Pancreas (tissue), 10 donors: ENCODE measurements around the gene SLFN5. TPM values are rescaled to one million over a fixed set of nuclear protein-coding genes. Genes with fewer than 3 reads are reported as not detected.
A peak's percentile ranks its signal among the peaks of the same experiment; 100 is the strongest.

ENCODE experiments used
- ATAC-seq, 4 donors: fragments of 200-7000 bp; cut with Tn5 transposase; one replicate each; pipeline versions ENCODE4 v1.8.0 to v1.9.1; 2020; ENCODE audit warnings: mild to moderate bottlenecking in 4 of 4, moderate library complexity in 4 of 4
- DNase-seq, 6 donors: peaks; one replicate each; pipeline ENCODE4 v3.0.0-alpha.2; 2020
- FAIRE-seq: peaks from 2 replicates; lab custom pipeline; 2012; peaks lifted over from hg19 to GRCh38; lab: Jason Lieb, UNC
- H3K27ac ChIP-seq, 4 donors: fragments of 200-600 bp; sonication (generic); 1 replicate in 3 of 4; 2 replicates in 1 of 4; pipeline versions ENCODE4 v1.5.0 to v1.8.0; 2020
- H3K27me3 ChIP-seq, 4 donors: fragments of 200-600 bp; one replicate each; pipeline ENCODE4 v1.8.0; 2021
- H3K36me3 ChIP-seq, 3 donors: fragments of 200-600 bp; sonication (generic) in 1 of 3; one replicate each; pipeline versions ENCODE4 v1.5.0 to v1.8.0; 2020 to 2021
- H3K4me1 ChIP-seq, 3 donors: fragments of 200-600 bp; one replicate each; pipeline ENCODE4 v1.8.0; 2021
- H3K4me3 ChIP-seq, 4 donors: fragments of 200-600 bp; sonication (generic) in 2 of 4; one replicate each; pipeline versions ENCODE4 v1.5.0 to v1.8.0; 2020 to 2021
- H3K9me3 ChIP-seq, 4 donors: fragments of 200-600 bp; one replicate each; pipeline ENCODE4 v1.8.0; 2021
- WGBS, 2 donors: extraction: QIAGEN DNeasy Blood & Tissue Kit; methylation state at CpG; one replicate each; pipeline ENCODE4 v1.1.7; 2013; 5-methylcytosine and 5-hydroxymethylcytosine counted together
- intact Hi-C, 3 donors: fragments of 100-400 bp; cut with DNase I; formaldehyde crosslinking; loops; one replicate each; pipeline versions ENCODE4 v1.11.1 to v1.14.2; 2022
- polyA plus RNA-seq, 2 donors: library from polyadenylated mRNA; stranded (reverse); fragments of 200-250 nt; gene quantifications; one replicate each; pipeline ENCODE4 v1.2.3, GENCODE V29; 2013
- total RNA-seq, 6 donors: library from RNA; stranded (reverse); fragmentation: NEBNext Ultra II Directional in 4 of 6; extraction: Animal tissue kit (Norgen Biotek cat#: 25700) in 4 of 6; gene quantifications; one replicate each; pipeline versions ENCODE4 v1.2.1 to v1.2.4, GENCODE V29; 2021 to 2023
- TF ChIP-seq, protein P1 (sequence below), 4 donors: fragments of 200-600 bp; sonication (generic) in 3 of 4; IDR thresholded peaks; one replicate each; pipeline versions ENCODE4 v1.5.0 to v1.8.0; 2021; ENCODE audit warnings: antibody characterized with exemption in 4 of 4
- donor health status: healthy with polysubstance abuse.
- donor health status: DM: no; HTN: no; CAD: no; lungs with moderate emphysema.
- donor health status: DM: no; HTN: no; CAD: no.
- donor health status: control.
- donor health status: control.
- donor health status: Bipolar disorder and iron deficiency.
- donor health status: DM: yes; HTN: yes; CAD: no.
- donor health status: DM: no; HTN: no; CAD: no.
- donor health status: DM: no; HTN: no; CAD: no.
- donor health status: DM: yes; HTN: yes; CAD: no.

The SLFN5 gene
- total and polyA plus RNA-seq, 8 donors: 1.9 to 18.8 (median 6.3) TPM

DNA sequence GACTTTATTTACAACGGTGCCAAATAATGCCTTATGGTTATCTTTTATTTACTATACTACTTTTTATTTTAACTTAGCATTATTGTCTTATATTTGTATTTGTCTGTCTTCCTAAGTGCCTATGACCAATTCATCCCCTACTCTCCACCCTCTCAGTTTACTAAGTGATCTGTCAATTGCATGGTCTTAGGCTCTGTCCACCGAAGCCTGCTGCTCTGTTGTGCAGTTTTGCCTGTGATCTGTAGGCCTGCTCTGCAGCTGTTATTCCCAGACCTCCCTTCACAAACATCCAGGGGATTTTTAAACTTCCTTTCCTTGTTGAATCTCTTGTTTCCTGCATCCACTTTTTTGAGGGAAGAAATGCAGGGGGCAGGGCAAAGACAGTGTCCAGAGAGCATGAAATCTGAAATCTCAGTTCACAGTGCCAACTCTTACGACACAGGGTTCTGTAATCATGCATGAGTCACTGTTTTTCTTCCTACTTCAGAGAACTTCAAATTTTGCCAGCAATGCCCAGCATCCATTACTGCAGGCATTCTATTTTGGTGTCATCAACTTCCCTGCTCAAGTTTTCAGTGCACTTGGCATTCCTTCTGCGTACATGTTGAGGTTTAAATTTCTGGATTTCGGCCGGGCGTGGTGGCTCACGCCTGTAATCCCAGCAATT, 11.4 kb downstream of the SLFN5 start:
- no peaks in the 10 kb centered on the region for H3K27me3 ChIP-seq
- TF ChIP-seq, protein P1, sequence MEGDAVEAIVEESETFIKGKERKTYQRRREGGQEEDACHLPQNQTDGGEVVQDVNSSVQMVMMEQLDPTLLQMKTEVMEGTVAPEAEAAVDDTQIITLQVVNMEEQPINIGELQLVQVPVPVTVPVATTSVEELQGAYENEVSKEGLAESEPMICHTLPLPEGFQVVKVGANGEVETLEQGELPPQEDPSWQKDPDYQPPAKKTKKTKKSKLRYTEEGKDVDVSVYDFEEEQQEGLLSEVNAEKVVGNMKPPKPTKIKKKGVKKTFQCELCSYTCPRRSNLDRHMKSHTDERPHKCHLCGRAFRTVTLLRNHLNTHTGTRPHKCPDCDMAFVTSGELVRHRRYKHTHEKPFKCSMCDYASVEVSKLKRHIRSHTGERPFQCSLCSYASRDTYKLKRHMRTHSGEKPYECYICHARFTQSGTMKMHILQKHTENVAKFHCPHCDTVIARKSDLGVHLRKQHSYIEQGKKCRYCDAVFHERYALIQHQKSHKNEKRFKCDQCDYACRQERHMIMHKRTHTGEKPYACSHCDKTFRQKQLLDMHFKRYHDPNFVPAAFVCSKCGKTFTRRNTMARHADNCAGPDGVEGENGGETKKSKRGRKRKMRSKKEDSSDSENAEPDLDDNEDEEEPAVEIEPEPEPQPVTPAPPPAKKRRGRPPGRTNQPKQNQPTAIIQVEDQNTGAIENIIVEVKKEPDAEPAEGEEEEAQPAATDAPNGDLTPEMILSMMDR (IDR thresholded peaks at IDR 0.05): no peak
- H3K36me3 ChIP-seq: no peaks in the 10 kb centered on the region
- no peaks in the 10 kb centered on the region for H3K9me3 ChIP-seq
- H3K27ac ChIP-seq: peak overlapping the region; percentile 8 to 69 (median 39)
- peak in 4 of 6 donors; percentile 18 to 80 (median 72) for DNase-seq
- peak; percentile 86 to 94 (median 90) for ATAC-seq
- H3K4me3 ChIP-seq: no peak overlapping the region
- intact Hi-C loops: no loop called here
- 56 to 57% methylated on average over 8 of the region's 8 CpGs for WGBS, 2 donors
- FAIRE-seq: peak; percentile 69
- peaks cover 12 to 38% (median 24%) of the 10 kb centered on the region in 3 donors for H3K4me1 ChIP-seq

DNA sequence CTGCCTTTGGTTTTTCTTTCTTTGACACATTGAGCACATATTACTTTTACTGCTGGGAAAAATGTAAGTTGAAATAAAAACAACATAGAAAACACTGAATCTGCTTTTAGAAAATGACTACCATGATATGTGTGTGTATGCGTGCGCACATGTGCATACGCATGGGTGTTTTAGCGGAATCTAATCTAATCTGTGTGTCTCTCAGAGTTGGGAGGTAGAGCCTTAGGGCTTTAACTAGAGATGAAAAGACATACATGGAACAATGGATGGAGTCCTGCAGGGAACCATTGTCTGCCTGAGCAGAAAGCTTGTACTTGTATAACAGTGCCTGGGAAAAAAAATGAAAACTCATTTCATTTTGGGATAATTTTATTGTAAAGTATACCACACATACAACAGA, 12.4 kb downstream of the SLFN5 start:
- 94 to 97% methylated on average over 4 of the region's 4 CpGs for WGBS, 2 donors
- DNase-seq (no peak), ATAC-seq (no peak), FAIRE-seq (no peak)
- H3K4me1 ChIP-seq: peaks cover 12 to 38% (median 24%) of the 10 kb centered on the region in 3 donors
- TF ChIP-seq, protein P1 (IDR thresholded peaks at IDR 0.05): no peak
- H3K27me3 ChIP-seq: no peaks in the 10 kb centered on the region
- no peaks in the 10 kb centered on the region for H3K9me3 ChIP-seq
- no peak overlapping the region for H3K27ac ChIP-seq
- no peaks in the 10 kb centered on the region for H3K36me3 ChIP-seq
- intact Hi-C loops: no loop called here
- no peak overlapping the region for H3K4me3 ChIP-seq

DNA sequence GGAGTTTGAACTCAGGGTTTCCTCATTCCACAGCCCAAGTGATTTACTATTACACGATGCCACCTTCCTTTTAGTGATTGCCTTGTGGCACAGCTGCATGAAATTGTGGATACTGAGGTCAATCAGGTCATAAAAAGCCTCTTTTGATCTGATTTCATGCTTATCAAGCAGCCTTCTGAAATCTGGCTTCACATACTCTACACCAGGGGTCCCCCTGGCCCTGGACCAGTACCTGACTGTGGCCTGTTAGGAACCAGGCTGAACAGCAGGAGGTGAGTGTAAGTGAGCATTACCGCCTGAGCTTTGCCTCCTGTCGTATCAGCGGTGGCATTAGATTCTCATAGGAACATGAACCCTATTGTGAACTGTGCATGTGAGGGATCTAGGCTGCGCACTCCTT, 13.8 kb downstream of the SLFN5 start:
- TF ChIP-seq, protein P1 (IDR thresholded peaks at IDR 0.05): no peak
- H3K27ac ChIP-seq: peak overlapping the region in 3 of 4 donors; percentile 23 to 69 (median 59)
- 47 to 53% methylated on average over 5 of the region's 5 CpGs for WGBS, 2 donors
- ATAC-seq: peak in 3 of 4 donors; percentile 14 to 24 (median 17)
- no peaks in the 10 kb centered on the region for H3K36me3 ChIP-seq
- no peak for DNase-seq
- no peak for FAIRE-seq
- H3K27me3 ChIP-seq: no peaks in the 10 kb centered on the region
- intact Hi-C loops: no loop called here
- H3K4me1 ChIP-seq: peaks cover 12 to 38% (median 24%) of the 10 kb centered on the region in 3 donors
- H3K4me3 ChIP-seq: no peak overlapping the region
- H3K9me3 ChIP-seq: no peaks in the 10 kb centered on the region

DNA sequence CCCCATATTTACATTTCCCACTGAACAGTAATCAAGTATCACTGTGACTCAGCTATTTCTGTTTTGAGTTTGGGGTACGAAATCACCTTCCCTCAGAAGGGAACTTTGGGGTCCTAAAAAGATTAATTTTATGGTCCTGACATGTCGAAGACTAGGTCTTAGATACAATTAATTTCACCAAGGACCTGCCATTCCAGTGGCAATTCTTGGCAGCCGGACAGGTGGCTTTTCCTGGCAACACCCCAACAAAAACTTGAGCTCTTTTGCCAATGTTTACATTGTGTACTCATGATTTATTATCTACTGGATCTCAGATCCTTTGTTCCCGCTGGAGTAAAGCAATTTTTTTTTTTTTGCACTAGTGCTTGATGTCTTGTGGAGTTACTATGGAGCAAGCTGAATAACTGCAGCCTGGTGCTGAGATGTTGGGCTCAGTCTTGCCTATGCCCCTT, 14.4 kb downstream of the SLFN5 start:
- H3K4me3 ChIP-seq: no peak overlapping the region
- peak; percentile 67 for FAIRE-seq
- peaks cover 12 to 38% (median 24%) of the 10 kb centered on the region in 3 donors for H3K4me1 ChIP-seq
- H3K36me3 ChIP-seq: peaks cover 0 to 4% (median 0%) of the 10 kb centered on the region in 3 donors
- no peaks in the 10 kb centered on the region for H3K9me3 ChIP-seq
- TF ChIP-seq, protein P1 (IDR thresholded peaks at IDR 0.05): no peak
- H3K27me3 ChIP-seq: no peaks in the 10 kb centered on the region
- DNase-seq: peak; percentile 67 to 84 (median 78)
- peak overlapping the region in 3 of 4 donors; percentile 23 to 69 (median 59) for H3K27ac ChIP-seq
- intact Hi-C loops: no loop called here
- 5 to 7% methylated on average over 4 of the region's 4 CpGs for WGBS, 2 donors
- ATAC-seq: peak; percentile 62 to 74 (median 64)

DNA sequence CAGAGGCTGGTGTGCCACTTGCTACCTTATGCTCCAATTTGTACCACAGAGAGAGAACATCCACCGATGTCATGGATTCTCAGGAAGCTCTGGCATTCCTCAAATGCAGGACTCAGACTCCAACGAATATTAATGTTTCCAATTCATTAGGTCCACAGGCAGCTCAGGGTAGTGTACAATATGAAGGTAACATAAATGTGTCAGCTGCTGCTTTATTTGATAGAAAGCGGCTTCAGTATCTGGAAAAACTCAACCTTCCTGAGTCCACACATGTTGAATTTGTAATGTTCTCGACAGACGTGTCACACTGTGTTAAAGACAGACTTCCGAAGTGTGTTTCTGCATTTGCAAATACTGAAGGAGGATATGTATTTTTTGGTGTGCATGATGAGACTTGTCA, 16.1 kb downstream of the SLFN5 start:
- no peak overlapping the region for H3K27ac ChIP-seq
- ATAC-seq: no peak
- DNase-seq: no peak
- H3K36me3 ChIP-seq: peaks cover 0 to 6% (median 6%) of the 10 kb centered on the region in 3 donors
- no peaks in the 10 kb centered on the region for H3K27me3 ChIP-seq
- TF ChIP-seq, protein P1 (IDR thresholded peaks at IDR 0.05): no peak
- H3K9me3 ChIP-seq: no peaks in the 10 kb centered on the region
- WGBS, 2 donors: 93 to 96% methylated on average over 6 of the region's 6 CpGs
- no peak overlapping the region for H3K4me3 ChIP-seq
- intact Hi-C loops: no loop called here
- peaks cover 11 to 33% (median 19%) of the 10 kb centered on the region in 3 donors for H3K4me1 ChIP-seq
- no peak for FAIRE-seq
